B cell (primary cell): ENCODE measurements around the gene DOCK1. TPM values are rescaled to one million over a fixed set of nuclear protein-coding genes. Genes with fewer than 3 reads are reported as not detected.

Experiments used
- ATAC-seq: fragments of 200-7000 bp; cut with Tn5 transposase; one replicate; pipeline ENCODE4 v1.10.0; 2021; ENCODE audit warnings: low read depth, mild to moderate bottlenecking, moderate number of reproducible peaks, moderate library complexity
- CTCF ChIA-PET: fragments of 350-600 bp; sonication (Branson Sonifier 250); formaldehyde crosslinking; loops from one replicate; lab custom pipeline; 2021; ENCODE audit warnings: antibody characterized with exemption, inconsistent platforms; lab: Charles Lee
- POLR2A ChIA-PET: fragments of 350-600 bp; sonication (Branson Sonifier 250); formaldehyde crosslinking; loops from one replicate; lab custom pipeline; 2021; ENCODE audit warnings: antibody characterized with exemption; lab: Charles Lee
- DNase-seq: peaks from one replicate; pipeline ENCODE4 v3.0.0; 2013
- H2AFZ ChIP-seq: 2 replicates; pipeline ENCODE4 v1.6.1; 2012; ENCODE audit warnings: mild to moderate bottlenecking, low read depth, low read length; ENCODE audit not compliant: insufficient read depth, poor library complexity, severe bottlenecking
- H3K27ac ChIP-seq, 2 donors: 1 replicate in 1 of 2; 2 replicates in 1 of 2; pipeline ENCODE4 v1.5.1; 2012 to 2013; ENCODE audit warnings: low read length in 2 of 2, mild to moderate bottlenecking in 2 of 2, moderate library complexity in 1 of 2
- H3K27me3 ChIP-seq, 4 experiments: fragments of 200-600 bp in 1 of 4; sonication (generic) in 1 of 4; replicated peaks in 1 of 4; 1 replicate in 2 of 4; 2 replicates in 2 of 4; pipeline versions ENCODE4 v1.6.1 to v1.7.0; 2013 to 2016; ENCODE audit warnings: low read length in 3 of 4, mild to moderate bottlenecking in 2 of 4, mixed read lengths in 1 of 4, moderate library complexity in 1 of 4; ENCODE audit not compliant: insufficient read depth in 4 of 4, control insufficient read depth in 3 of 4; ENCODE audit errors: control extremely low read depth in 1 of 4
- H3K36me3 ChIP-seq, 2 experiments: replicated peaks in 1 of 2; 1 replicate in 1 of 2; 2 replicates in 1 of 2; pipeline versions ENCODE4 v1.6.1 to v1.7.1; 2013; ENCODE audit warnings: low read length in 1 of 2; ENCODE audit not compliant: insufficient read depth in 2 of 2, control insufficient read depth in 1 of 2; ENCODE audit errors: control extremely low read depth in 1 of 2, extremely low read depth in 1 of 2
- H3K4me1 ChIP-seq, 2 donors: fragments of 200-600 bp in 1 of 2; sonication (generic) in 1 of 2; 1 replicate in 1 of 2; 2 replicates in 1 of 2; pipeline versions ENCODE4 v1.5.1 to v1.6.1; 2013 to 2017; ENCODE audit warnings: low read length in 2 of 2; ENCODE audit not compliant: control insufficient read depth in 2 of 2, insufficient read depth in 2 of 2
- H3K4me2 ChIP-seq: replicated peaks from 2 replicates; pipeline ENCODE3; 2012; ENCODE audit warnings: mild to moderate bottlenecking, low read depth, low read length; ENCODE audit not compliant: poor library complexity, severe bottlenecking
- H3K4me3 ChIP-seq, 5 experiments: fragments of 200-600 bp in 1 of 5; sonication (generic) in 1 of 5; 1 replicate in 3 of 5; 2 replicates in 2 of 5; pipeline versions ENCODE4 v1.5.1 to v1.7.0; 2011 to 2016; ENCODE audit warnings: low read length in 4 of 5, mild to moderate bottlenecking in 4 of 5, low read depth in 2 of 5, control low read depth in 1 of 5, moderate library complexity in 1 of 5; ENCODE audit not compliant: insufficient read depth in 1 of 5; ENCODE audit errors: control extremely low read depth in 1 of 5, extremely low read depth in 1 of 5
- H3K79me2 ChIP-seq: fragments of 200-600 bp; sonication (generic); one replicate; pipeline ENCODE4 v1.6.0; 2016; ENCODE audit warnings: low read length; ENCODE audit not compliant: control insufficient read depth, insufficient read depth
- H3K9ac ChIP-seq: fragments of 200-600 bp; sonication (generic); 2 replicates; pipeline ENCODE4 v1.6.1; 2017; ENCODE audit warnings: mild to moderate bottlenecking, low read length, moderate library complexity
- H3K9me3 ChIP-seq, 3 donors: one replicate each; pipeline versions ENCODE4 v1.6.1 to v1.7.1; 2013; ENCODE audit warnings: low read length in 2 of 3; ENCODE audit not compliant: control insufficient read depth in 2 of 3, insufficient read depth in 1 of 3; ENCODE audit errors: control extremely low read depth in 1 of 3
- H4K20me1 ChIP-seq: 2 replicates; pipeline ENCODE4 v1.6.0; 2012; ENCODE audit warnings: mild to moderate bottlenecking, low read length; ENCODE audit not compliant: insufficient read depth, control insufficient read depth, poor library complexity, severe bottlenecking
- H3K27ac Mint-ChIP-seq: one replicate; pipeline ENCODE4 v1.8.0; 2021; ENCODE audit warnings: mixed read lengths
- H3K27me3 Mint-ChIP-seq: one replicate; pipeline ENCODE4 v1.8.0; 2021; ENCODE audit warnings: mixed read lengths
- H3K4me1 Mint-ChIP-seq: one replicate; pipeline ENCODE4 v1.8.0; 2021; ENCODE audit warnings: mixed read lengths
- H3K4me3 Mint-ChIP-seq: one replicate; pipeline ENCODE4 v1.8.0; 2021; ENCODE audit warnings: mixed read lengths
- H3K9me3 Mint-ChIP-seq: one replicate; pipeline ENCODE4 v1.8.0; 2022; ENCODE audit warnings: mixed read lengths; ENCODE audit not compliant: insufficient read depth
- CTCF ChIP-seq: fragments of 200-600 bp; IDR thresholded peaks from one replicate; pipeline ENCODE4 v1.8.0; 2022; ENCODE audit warnings: antibody characterized with exemption, mild to moderate bottlenecking
- EZH2 ChIP-seq: IDR thresholded peaks from 2 replicates; pipeline ENCODE4 v1.6.1; 2012; ENCODE audit warnings: borderline replicate concordance, low read depth, mild to moderate bottlenecking, moderate library complexity, low read length; ENCODE audit not compliant: insufficient read depth, poor library complexity, severe bottlenecking
- WGBS: methylation state at CpG from one replicate; pipeline ENCODE4 v1.1.5; 2013; ENCODE audit warnings: missing lambda C conversion rate; ENCODE audit not compliant: insufficient coverage; 5-methylcytosine and 5-hydroxymethylcytosine counted together
- intact Hi-C: fragments of 100-400 bp; cut with micrococcal nuclease; formaldehyde crosslinking; loops from one replicate; pipeline ENCODE4 v1.10.0; 2022
- polyA plus RNA-seq: library from polyadenylated mRNA; depleted of rRNA; stranded (reverse); fragments of >200 nt; gene quantifications from 2 replicates; pipeline ENCODE4 v1.2.3, GENCODE V29; 2012
- total RNA-seq, 2 donors: library from RNA; stranded (reverse); fragments of 120-200 nt in 1 of 2; gene quantifications; 1 replicate in 1 of 2; 2 replicates in 1 of 2; pipeline versions ENCODE4 v1.2.3 to v1.2.4, GENCODE V29; 2013 to 2022

Gene DOCK1
- total and polyA plus RNA-seq, 2 donors (not counting 1 experiment from before 2014, with no cell fraction given), result not detected

- H3K4me1 ChIP-seq, result no peaks in the 10 kb centered on the region
- no peak overlapping the region for H3K4me3 Mint-ChIP-seq
- no peak overlapping the region for H2AFZ ChIP-seq
- H3K27me3 ChIP-seq, result no peaks in the 10 kb centered on the region
- no peaks in the 10 kb centered on the region for H3K9me3 Mint-ChIP-seq
- ChIA-PET POLR2A (no interaction called here), CTCF (no interaction called here)
- no peaks in the 10 kb centered on the region for H3K36me3 ChIP-seq
- no peaks in the 10 kb centered on the region for H4K20me1 ChIP-seq
- ATAC-seq (no peak), DNase-seq (no peak)
- no peaks in the 10 kb centered on the region for H3K27me3 Mint-ChIP-seq
- no peak overlapping the region for H3K9ac ChIP-seq
- peaks cover 0 to 6% (median 0%) of the 10 kb centered on the region in 3 donors for H3K9me3 ChIP-seq
- H3K4me3 ChIP-seq, result no peak overlapping the region
- TF ChIP-seq EZH2 (no peak), CTCF (no peak)
- H3K4me1 Mint-ChIP-seq, result no peaks in the 10 kb centered on the region
- no peak overlapping the region for H3K4me2 ChIP-seq
- no CpG with 5 or more reads among the region's 1 CpG for WGBS
- H3K27ac ChIP-seq, result no peak overlapping the region
- intact Hi-C loops, result no loop called here
- no peaks in the 10 kb centered on the region for H3K79me2 ChIP-seq
- no peak overlapping the region for H3K27ac Mint-ChIP-seq
Measured at GRCh38 chr10:127127822-127128221, 222.6 kb downstream of the DOCK1 start.

GRCh38 chr10:127129104-127129503 is 223.9 kb downstream of the DOCK1 start:
- Histone ChIP-seq H3K36me3 (no peaks in the 10 kb centered on the region), H3K4me3 (no peak overlapping the region), H3K79me2 (no peaks in the 10 kb centered on the region), H2AFZ (no peak overlapping the region), H3K9me3 (peaks cover 0 to 6% (median 0%) of the 10 kb centered on the region in 3 donors), H3K4me1 (no peaks in the 10 kb centered on the region), H3K4me2 (no peak overlapping the region), H4K20me1 (no peaks in the 10 kb centered on the region), H3K27ac (no peak overlapping the region), H3K27me3 (no peaks in the 10 kb centered on the region), H3K9ac (no peak overlapping the region)
- no peak for DNase-seq
- WGBS, result 100% methylated on average over 4 of the region's 5 CpGs
- H3K9me3 Mint-ChIP-seq, result no peaks in the 10 kb centered on the region
- no peak overlapping the region for H3K4me3 Mint-ChIP-seq
- TF ChIP-seq EZH2, result no peak
- no peak for TF ChIP-seq CTCF
- H3K27ac Mint-ChIP-seq, result no peak overlapping the region
- no peaks in the 10 kb centered on the region for H3K27me3 Mint-ChIP-seq
- H3K4me1 Mint-ChIP-seq, result no peaks in the 10 kb centered on the region
- POLR2A ChIA-PET, result no interaction called here
- intact Hi-C loops, result no loop called here
- no peak for ATAC-seq
- CTCF ChIA-PET, result no interaction called here
